WERI-Rb-1 (cell line): ENCODE measurements around the gene SSR4.
A peak's percentile ranks its signal among the peaks of the same experiment; 100 is the strongest.

Experiments
- DNase-seq: peaks from one replicate; pipeline ENCODE4 v3.0.0-alpha.2; 2020
- H3K27ac ChIP-seq: fragments of 250-450 bp; sonication (Bioruptor Pico); 2 replicates; pipeline ENCODE4 v1.5.1; 2020; ENCODE audit warnings: mild to moderate bottlenecking, moderate library complexity
- H3K27me3 ChIP-seq: fragments of 250-450 bp; sonication (Bioruptor Pico); 2 replicates; pipeline ENCODE4 v1.5.1; 2021; ENCODE audit warnings: mild to moderate bottlenecking, low read depth, moderate library complexity; ENCODE audit not compliant: insufficient read depth, severe bottlenecking
- H3K36me3 ChIP-seq: fragments of 250-450 bp; sonication (Bioruptor Pico); 2 replicates; pipeline ENCODE4 v1.5.1; 2020; ENCODE audit warnings: mild to moderate bottlenecking, moderate library complexity
- H3K4me3 ChIP-seq: 2 replicates; pipeline ENCODE4 v1.5.1; 2011; ENCODE audit warnings: low read depth, mild to moderate bottlenecking, control low read depth, low read length
- H3K9me3 ChIP-seq: fragments of 250-450 bp; sonication (Bioruptor Pico); 2 replicates; pipeline ENCODE4 v1.5.1; 2021; ENCODE audit warnings: mild to moderate bottlenecking, moderate library complexity; ENCODE audit not compliant: severe bottlenecking
- TF ChIP-seq, protein P1 (sequence below): IDR thresholded peaks from 2 replicates; pipeline ENCODE4 v1.5.1; 2011; ENCODE audit warnings: low read depth, mild to moderate bottlenecking, control low read depth, inconsistent platforms, low read length

Gene SSR4

DNA sequence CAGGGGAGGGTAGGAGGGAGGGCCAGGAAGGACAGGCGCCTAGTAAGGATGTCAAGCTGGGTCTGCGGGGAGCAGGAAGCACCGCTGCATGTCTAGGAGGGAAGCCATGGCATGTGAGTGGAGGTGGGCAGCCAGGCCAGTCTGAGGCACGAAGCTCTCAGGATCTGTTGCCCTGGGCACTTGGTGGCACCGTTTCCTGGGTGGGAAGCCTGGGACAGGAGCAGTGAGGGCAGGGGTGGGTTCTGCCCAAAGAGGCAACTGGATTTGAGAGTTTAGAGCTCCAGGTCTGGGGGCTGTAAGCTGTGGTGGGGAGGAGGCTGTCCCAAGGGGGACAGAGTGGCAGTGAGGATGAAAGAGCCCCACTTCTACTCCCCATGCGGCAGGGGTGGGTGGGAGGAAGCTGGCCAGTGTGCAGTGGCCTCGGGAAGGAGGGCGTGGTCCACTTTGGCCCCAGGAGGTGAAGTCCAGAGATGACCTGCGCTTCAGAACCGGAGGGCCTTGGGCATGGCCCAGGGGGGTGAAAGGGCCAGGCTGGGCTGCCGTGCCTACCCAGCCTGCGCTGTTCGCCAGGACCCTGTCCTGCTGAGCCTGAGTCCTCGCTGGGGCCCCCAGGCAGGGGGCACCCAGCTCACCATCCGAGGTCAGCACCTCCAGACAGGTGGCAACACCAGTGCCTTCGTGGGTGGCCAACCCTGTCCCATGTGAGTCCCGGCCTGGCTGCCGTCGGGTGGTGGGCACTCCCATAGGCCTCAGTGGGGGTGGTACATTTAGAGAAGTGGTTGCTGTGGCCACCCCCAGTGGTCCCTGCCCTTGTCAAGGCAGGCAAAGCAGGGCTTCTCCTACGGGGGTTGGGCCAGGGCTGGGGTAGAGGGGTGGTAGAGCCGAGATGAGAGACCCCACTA, 21.9 kb upstream of the SSR4 start:
- no peak overlapping the region for H3K4me3 ChIP-seq
- TF ChIP-seq, protein P1, sequence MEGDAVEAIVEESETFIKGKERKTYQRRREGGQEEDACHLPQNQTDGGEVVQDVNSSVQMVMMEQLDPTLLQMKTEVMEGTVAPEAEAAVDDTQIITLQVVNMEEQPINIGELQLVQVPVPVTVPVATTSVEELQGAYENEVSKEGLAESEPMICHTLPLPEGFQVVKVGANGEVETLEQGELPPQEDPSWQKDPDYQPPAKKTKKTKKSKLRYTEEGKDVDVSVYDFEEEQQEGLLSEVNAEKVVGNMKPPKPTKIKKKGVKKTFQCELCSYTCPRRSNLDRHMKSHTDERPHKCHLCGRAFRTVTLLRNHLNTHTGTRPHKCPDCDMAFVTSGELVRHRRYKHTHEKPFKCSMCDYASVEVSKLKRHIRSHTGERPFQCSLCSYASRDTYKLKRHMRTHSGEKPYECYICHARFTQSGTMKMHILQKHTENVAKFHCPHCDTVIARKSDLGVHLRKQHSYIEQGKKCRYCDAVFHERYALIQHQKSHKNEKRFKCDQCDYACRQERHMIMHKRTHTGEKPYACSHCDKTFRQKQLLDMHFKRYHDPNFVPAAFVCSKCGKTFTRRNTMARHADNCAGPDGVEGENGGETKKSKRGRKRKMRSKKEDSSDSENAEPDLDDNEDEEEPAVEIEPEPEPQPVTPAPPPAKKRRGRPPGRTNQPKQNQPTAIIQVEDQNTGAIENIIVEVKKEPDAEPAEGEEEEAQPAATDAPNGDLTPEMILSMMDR = no peak
- peak; percentile 7 for DNase-seq

DNA sequence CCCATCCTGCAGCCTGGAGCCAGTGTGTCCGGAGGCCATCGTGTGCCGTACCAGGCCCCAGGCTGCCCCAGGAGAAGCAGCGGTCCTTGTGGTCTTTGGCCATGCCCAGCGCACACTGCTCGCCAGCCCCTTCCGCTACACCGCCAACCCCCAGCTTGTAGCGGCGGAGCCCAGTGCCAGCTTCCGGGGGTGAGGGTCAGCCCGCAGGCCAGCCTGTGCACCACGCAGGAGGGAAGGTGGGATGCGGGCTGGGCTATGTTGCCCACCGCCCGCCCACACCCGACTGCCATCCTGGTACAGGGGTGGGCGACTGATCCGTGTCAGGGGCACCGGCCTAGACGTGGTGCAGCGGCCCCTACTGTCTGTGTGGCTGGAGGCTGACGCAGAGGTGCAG, 21.3 kb upstream of the SSR4 start:
- H3K4me3 ChIP-seq = no peak overlapping the region
- no peak overlapping the region for H3K27ac ChIP-seq
- no peak for DNase-seq
- TF ChIP-seq, protein P1 = no peak
- H3K36me3 ChIP-seq = no peaks in the 10 kb centered on the region
- peaks cover 25% of the 10 kb centered on the region for H3K27me3 ChIP-seq
- H3K9me3 ChIP-seq = no peaks in the 10 kb centered on the region

More for the DNA sequence above, 21.9 kb upstream of the SSR4 start:
- peaks cover 21% of the 10 kb centered on the region for H3K27me3 ChIP-seq
- no peaks in the 10 kb centered on the region for H3K36me3 ChIP-seq
- H3K27ac ChIP-seq = no peak overlapping the region
- no peaks in the 10 kb centered on the region for H3K9me3 ChIP-seq

DNA sequence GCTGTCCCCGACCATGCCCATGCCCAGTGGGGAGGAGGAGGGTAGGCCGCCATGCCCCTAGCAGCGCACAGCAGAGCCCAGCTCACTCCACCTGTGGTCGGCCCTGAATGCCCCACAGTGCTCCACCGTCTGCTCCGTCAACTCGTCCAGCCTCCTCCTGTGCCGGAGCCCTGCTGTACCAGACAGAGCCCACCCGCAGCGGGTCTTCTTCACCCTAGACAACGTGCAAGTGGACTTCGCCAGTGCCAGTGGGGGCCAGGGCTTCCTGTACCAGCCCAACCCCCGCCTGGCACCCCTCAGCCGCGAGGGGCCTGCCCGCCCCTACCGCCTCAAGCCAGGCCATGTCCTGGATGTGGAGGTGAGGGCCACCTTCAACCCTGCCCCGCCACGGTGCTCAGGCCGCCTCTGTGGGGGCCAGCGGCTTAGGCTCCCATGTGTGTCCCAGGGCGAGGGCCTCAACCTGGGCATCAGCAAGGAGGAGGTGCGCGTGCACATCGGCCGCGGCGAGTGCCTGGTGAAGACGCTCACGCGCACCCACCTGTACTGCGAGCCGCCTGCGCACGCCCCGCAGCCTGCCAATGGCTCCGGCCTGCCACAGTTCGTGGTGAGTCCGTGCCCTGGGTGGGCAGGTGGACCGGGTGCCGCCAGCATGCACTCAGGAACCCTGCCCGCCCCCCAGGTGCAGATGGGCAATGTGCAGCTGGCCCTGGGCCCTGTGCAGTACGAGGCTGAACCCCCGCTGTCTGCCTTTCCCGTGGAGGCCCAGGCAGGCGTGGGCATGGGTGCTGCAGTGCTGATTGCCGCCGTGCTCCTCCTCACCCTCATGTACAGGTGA, 20.5 kb upstream of the SSR4 start:
- Histone ChIP-seq H3K36me3 (no peaks in the 10 kb centered on the region), H3K9me3 (no peaks in the 10 kb centered on the region), H3K27me3 (peaks cover 28% of the 10 kb centered on the region), H3K4me3 (no peak overlapping the region), H3K27ac (no peak overlapping the region)
- TF ChIP-seq, protein P1 = no peak
- no peak for DNase-seq

DNA sequence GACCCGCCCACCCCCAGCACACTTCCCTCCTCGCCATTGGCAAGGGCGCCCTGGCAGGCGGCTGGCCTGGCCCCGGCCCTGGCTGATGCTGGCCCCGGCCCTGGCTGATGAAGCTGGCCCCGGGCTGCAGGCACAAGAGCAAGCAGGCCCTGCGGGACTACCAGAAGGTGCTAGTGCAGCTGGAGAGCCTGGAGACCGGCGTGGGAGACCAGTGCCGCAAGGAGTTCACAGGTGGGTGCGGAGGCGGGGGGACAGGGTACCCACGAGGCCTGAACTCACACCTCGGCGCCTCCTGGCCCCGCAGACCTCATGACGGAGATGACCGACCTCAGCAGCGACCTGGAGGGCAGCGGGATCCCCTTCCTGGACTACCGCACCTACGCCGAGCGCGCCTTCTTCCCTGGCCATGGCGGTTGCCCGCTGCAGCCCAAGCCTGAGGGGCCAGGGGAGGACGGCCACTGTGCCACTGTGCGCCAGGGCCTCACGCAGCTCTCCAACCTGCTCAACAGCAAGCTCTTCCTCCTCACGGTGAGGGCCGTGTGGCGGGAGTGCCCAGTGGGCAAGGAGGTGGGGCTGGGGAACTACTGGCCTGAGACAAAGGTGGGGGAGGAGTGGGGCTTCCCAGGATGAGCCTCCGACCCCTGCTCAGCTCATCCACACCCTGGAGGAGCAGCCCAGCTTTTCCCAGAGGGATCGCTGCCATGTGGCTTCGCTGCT, 19.7 kb upstream of the SSR4 start:
- H3K27me3 ChIP-seq = peaks cover 28% of the 10 kb centered on the region

More for the DNA sequence above, 19.7 kb upstream of the SSR4 start:
- no peak overlapping the region for H3K4me3 ChIP-seq
- TF ChIP-seq, protein P1 = no peak
- no peaks in the 10 kb centered on the region for H3K36me3 ChIP-seq
- H3K27ac ChIP-seq = no peak overlapping the region
- no peak for DNase-seq
- H3K9me3 ChIP-seq = no peaks in the 10 kb centered on the region
